Measurements from ENCODE around the gene THPO. TPM values are rescaled to one million over a fixed set of nuclear protein-coding genes. Genes with fewer than 3 reads are reported as not detected.
A peak's percentile ranks its signal among the peaks of the same experiment; 100 is the strongest.

Gene THPO
- total RNA-seq, 2 experiments from 2014 or later = not detected

DNA sequence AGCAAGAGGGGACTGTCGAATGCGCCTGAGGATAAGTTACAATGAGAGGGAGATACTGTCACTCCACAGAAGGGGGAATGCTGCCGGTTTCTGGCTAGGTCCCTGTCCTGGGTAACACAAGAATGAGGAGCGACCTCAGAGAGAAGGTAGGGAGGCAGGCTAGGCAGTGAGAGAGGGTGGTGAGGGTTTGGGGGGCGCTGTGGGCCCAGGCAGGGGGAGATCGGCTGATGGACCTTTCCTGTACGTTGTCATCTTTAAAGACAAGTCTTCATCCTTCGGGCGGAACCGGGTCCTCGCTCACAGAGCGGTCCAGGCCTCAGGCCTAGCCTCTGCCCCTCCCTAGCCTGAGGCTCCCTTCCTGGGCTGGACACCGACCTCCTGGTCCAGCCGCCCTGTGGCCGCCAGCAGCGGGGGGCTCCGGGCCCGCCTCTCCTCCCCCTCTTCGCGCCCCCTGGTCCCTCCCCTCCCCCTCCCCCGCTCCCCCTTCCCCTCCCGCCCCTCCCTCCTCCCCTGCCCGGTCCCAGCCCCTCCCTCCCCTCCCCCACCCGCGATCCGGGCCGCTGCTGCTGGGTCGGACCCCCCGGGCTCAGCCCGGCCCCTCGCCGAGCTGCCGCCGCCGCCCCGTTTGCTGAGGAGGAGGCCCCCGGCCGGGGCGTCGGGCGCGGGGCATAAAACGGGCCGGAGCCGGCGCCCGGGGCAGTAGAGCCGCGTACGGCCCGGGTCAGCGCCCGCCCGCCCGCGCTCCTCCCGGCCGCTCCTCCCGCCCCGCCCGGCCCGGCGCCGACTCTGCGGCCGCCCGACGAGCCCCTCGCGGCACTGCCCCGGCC, 1.6 kb upstream of the THPO start, which contains the start of gene CHRD:
Gene CHRD, plus strand, starts transcription at position 697 of the 827 bp plus-strand sequence. CDS start 265 bp downstream, outside the sequence.
- Mint-ChIP-seq H3K27me3 (peaks cover 65% of the 10 kb centered on the region), H3K9me3 (no peaks in the 10 kb centered on the region)
- no peak for DNase-seq

DNA sequence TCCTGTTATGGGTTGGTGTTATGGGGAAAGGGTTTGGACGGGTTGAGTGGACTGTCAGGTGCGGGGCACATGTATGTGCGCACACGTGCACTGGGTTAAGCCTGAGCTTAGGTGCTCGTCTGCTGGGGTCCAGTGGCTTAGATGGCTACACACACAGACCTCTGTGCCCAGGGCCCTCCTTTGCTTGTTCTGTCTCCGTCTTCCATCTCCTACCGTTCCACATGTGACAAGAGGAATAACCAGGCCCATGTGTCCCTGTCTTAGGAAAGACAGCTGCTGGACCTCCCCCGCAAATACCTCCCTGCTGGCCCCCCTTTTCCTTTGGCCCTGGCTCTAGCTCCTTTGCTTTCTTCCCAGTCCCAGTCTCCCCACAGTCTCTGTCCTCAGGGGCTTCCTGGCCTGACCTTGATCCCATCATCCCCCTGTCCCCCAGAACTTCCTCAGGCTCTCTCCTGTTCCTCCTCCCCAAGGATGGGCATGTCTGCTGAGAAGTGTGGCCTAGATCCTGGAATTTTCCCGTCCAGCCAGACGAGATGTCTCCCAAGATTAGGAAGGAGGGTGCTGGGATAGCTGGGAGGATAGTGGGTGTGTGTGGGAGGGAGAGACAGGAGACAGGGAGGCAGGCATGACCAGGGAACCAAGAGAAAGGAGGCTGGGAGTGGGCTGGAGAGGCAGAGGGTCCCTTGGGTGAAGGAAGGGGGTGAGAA, 797 bp upstream of the THPO start:
- H3K4me1 Mint-ChIP-seq = peaks cover 4% of the 10 kb centered on the region
- DNase-seq = no peak
- peaks cover 58% of the 10 kb centered on the region for H3K27me3 Mint-ChIP-seq
- H3K4me3 Mint-ChIP-seq = peak overlapping the region; percentile 60
- no peaks in the 10 kb centered on the region for H3K36me3 Mint-ChIP-seq
- no peaks in the 10 kb centered on the region for H3K9me3 Mint-ChIP-seq
- H3K27ac Mint-ChIP-seq = no peak overlapping the region

More for the DNA sequence above, 1.6 kb upstream of the THPO start, which contains the start of gene CHRD:
- peaks cover 4% of the 10 kb centered on the region for H3K4me1 Mint-ChIP-seq
- no peaks in the 10 kb centered on the region for H3K36me3 Mint-ChIP-seq
- H3K4me3 Mint-ChIP-seq = peak within 1 kb of the TSS; percentile 60
- H3K27ac Mint-ChIP-seq = no peak within 1 kb of the TSS

DNA sequence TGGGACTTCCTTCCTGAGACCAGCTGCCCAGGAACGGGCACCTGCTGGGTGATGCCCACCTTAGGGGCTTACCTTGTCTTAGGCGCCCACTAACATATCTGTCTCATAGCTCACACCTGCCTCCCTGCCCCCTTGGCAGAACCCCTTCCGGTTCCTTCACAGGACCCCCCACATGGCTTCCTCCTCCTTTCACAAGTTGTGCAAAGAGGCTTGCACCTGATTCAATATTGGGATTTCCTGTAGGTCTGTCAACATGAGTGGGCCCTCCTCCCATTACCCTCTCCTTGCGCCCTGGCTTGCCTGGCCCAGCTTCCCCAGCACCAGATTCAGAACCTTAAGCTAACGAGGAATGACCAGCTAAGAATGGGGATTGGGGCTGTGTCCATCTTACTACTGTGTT, 633 bp downstream of the THPO start:
- H3K4me3 Mint-ChIP-seq = no peak overlapping the region
- H3K9me3 Mint-ChIP-seq = no peaks in the 10 kb centered on the region
- DNase-seq = no peak
- peaks cover 4% of the 10 kb centered on the region for H3K4me1 Mint-ChIP-seq
- peaks cover 45% of the 10 kb centered on the region for H3K27me3 Mint-ChIP-seq
- H3K36me3 Mint-ChIP-seq = no peaks in the 10 kb centered on the region
- H3K27ac Mint-ChIP-seq = no peak overlapping the region

DNA sequence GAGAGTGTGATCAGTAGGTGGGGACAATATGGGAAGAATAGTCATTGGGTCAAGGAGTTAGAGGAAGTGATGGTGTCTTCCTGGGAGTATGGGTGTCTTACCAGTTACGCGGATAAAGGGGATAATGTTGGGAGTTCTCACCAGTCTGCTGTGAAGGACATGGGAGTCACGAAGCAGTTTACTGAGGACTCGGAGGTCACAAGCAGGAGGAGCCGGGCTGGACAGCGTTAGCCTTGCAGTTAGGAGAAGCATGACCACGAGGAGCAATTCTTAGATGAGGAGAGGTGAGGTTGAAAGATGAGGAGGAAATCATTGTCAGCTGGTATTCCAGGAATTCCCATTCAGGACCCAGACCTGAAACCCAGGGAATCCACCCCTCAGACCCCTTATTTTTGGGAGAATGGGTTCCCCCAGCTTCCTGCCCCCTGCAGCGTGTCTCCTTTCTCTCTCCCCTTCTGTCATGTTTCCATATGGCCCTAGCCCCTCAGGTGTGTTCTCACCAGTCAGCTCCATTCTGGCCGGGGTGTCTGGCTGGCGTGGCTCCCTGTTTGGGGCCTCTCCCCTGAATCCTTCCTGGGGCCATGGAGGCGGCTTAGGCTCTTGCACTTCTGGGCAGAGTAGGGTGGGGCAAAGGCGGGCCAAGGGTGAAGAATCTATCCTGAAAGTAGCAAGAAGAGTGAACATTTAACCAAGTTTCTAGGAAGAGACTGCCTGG, 2.1 kb downstream of the THPO start:
- Mint-ChIP-seq H3K4me1 (peaks cover 5% of the 10 kb centered on the region), H3K36me3 (no peaks in the 10 kb centered on the region), H3K27ac (no peak overlapping the region), H3K4me3 (no peak overlapping the region), H3K27me3 (peaks cover 31% of the 10 kb centered on the region), H3K9me3 (no peaks in the 10 kb centered on the region)
- DNase-seq = no peak

DNA sequence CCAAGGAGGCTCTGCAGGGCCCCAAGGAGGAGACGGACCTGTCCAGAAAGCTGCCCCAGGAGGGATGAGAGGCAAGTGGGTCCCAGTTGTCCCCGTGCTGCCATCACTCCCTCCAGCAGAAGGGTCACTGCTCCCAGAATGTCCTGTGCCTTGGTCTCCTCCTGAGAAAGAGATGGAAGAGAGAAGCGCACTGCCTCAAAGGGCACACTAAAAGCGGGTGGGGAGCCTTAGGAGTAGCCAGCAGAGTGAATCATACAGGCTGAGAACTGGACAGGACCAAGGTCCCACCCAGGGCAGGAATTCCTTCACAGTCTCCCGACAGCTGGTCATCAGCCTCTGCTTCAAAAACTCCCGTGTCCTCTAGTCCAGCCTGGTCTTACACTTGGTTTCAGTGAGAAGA, 4.6 kb downstream of the THPO start:
- H3K4me1 Mint-ChIP-seq = peaks cover 9% of the 10 kb centered on the region
- H3K4me3 Mint-ChIP-seq = no peak overlapping the region
- no peaks in the 10 kb centered on the region for H3K9me3 Mint-ChIP-seq
- peaks cover 8% of the 10 kb centered on the region for H3K36me3 Mint-ChIP-seq
- no peak overlapping the region for H3K27ac Mint-ChIP-seq
- no peak for DNase-seq
- peaks cover 16% of the 10 kb centered on the region for H3K27me3 Mint-ChIP-seq

DNA sequence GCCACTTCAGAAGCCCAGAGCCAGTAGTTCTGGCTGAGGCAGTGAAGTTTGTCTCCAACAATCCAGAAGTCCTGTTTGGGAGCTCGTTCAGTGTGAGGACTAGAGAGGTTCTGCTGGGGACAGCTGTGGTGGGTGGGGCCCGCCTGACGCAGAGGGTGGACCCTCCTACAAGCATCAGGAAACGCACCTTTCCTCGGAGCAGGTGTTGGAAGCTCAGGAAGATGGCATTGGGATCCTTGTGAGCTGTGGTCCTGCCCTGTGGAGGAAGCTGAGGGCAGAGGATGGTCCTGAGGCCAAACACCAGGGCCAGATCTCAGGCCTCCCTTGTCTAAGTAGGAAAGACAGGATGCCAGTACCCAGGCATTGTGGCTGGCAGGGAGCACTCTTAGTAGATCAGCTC, 5.1 kb downstream of the THPO start:
- H3K36me3 Mint-ChIP-seq = peaks cover 8% of the 10 kb centered on the region
- no peaks in the 10 kb centered on the region for H3K9me3 Mint-ChIP-seq
- no peak overlapping the region for H3K27ac Mint-ChIP-seq
- peaks cover 11% of the 10 kb centered on the region for H3K4me1 Mint-ChIP-seq
- no peak overlapping the region for H3K4me3 Mint-ChIP-seq
- DNase-seq = no peak
- H3K27me3 Mint-ChIP-seq = peaks cover 11% of the 10 kb centered on the region

DNA sequence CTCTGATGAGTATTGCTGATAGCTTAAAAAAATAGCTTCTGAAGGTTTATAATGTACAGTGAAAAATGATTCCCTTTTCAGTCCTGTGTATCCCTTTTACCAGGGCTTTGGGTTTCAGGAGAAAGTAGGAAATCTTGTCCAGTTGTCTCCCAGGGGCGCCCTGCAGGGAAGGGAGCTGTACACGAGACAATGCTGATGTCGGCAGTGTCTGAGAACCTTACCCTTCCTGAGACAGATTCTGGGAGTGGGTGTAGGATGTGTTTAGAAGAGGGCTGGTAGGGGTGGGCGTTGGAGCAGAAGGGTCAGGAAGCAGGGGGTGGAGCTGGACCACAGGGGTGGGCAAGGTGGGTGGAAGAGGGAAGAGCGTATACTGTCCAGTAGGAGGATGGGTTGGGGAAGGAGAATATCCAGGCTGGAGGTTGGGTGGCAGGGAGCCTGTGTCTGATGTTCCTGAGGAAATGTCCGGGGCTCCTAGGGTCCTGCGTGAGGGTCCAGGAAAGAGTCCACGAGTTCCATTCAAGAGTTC, 5.6 kb downstream of the THPO start:
- Mint-ChIP-seq H3K9me3 (no peaks in the 10 kb centered on the region), H3K4me1 (peaks cover 12% of the 10 kb centered on the region), H3K27me3 (peaks cover 5% of the 10 kb centered on the region), H3K4me3 (no peak overlapping the region), H3K36me3 (peaks cover 8% of the 10 kb centered on the region), H3K27ac (no peak overlapping the region)
- DNase-seq = no peak

DNA sequence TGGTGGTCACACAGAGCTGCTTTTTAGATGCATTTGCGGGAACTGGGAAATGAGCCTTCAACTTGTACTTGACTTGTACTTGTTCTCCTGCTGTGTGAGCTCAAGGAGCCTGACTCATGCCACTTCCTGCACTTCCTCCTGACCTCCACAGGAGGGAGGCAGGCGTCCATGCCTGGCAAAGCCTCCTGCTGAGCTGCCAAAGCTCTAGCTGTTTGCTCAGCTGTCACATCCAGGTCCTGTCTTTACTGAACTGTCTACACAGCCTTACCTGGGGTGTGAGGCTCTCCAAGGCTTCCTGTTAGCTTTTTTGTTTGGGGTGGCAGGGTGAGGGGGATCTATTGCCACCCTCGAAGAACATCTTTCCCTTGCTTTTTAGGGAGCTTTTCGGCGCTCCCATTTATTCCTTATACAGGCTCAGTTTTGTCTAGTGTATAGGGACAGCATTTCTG, 6.4 kb downstream of the THPO start:
- no peaks in the 10 kb centered on the region for H3K9me3 Mint-ChIP-seq
- no peak overlapping the region for H3K27ac Mint-ChIP-seq
- H3K27me3 Mint-ChIP-seq = peaks cover under 1% of the 10 kb centered on the region
- peak; percentile 66 for DNase-seq
- peaks cover 15% of the 10 kb centered on the region for H3K36me3 Mint-ChIP-seq
- H3K4me1 Mint-ChIP-seq = peaks cover 15% of the 10 kb centered on the region
- H3K4me3 Mint-ChIP-seq = no peak overlapping the region

DNA sequence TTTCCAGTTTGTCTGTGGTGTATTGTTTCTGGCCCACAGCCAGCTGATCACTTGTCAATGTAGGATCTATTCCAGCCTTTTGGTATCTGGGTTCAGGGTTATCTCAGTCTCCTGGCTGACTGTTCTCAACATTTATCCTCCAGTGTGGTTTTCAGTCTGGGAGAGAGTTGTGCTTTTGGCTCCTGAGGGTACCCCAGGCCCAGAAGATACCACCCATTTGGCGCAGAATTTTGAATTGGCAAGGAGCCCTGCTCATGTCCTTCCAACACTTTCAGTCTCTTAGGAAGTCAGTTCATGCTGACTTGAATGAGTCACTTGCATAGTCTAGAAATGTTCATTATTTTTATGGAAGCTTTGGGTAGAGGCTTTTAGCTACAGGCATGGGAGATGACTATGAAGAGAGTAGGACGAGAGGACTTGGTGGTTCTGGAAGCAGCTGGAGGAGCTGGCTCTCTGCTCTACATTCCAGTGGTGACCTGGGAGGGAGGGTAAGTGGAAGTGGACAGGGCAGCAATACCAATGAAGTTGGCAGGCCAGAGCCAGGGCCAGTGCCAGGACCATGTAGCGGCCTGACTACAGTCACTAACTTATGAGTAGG, 9.3 kb downstream of the THPO start:
- DNase-seq = no peak
- H3K27me3 Mint-ChIP-seq = no peaks in the 10 kb centered on the region

DNA sequence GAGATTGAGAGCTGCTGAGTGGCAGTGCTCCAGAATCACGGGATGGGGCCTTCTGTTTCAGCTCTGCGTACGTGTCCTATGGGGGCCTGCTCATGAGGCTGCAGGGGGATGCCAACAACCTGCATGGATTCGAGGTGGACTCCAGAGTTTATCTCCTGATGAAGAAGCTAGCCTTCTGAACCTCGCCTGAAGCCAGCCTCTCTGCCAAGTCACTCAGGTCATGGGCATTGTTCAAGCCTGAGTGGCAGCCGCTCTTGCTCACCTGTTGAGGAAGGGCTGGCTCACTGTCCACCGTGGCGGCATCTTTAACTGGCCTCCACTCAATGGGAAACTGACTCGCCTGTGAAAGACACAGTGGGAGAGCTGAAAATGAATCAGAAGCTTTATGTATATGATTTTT, 9.9 kb downstream of the THPO start:
- DNase-seq = no peak
- Mint-ChIP-seq H3K4me3 (no peak overlapping the region), H3K4me1 (peaks cover 34% of the 10 kb centered on the region), H3K27ac (no peak overlapping the region), H3K27me3 (peaks cover 3% of the 10 kb centered on the region), H3K36me3 (peaks cover 41% of the 10 kb centered on the region), H3K9me3 (no peaks in the 10 kb centered on the region)

More for the DNA sequence above, 9.3 kb downstream of the THPO start:
- no peak overlapping the region for H3K27ac Mint-ChIP-seq
- H3K9me3 Mint-ChIP-seq = no peaks in the 10 kb centered on the region
- H3K4me3 Mint-ChIP-seq = no peak overlapping the region
- peaks cover 35% of the 10 kb centered on the region for H3K36me3 Mint-ChIP-seq
- peaks cover 32% of the 10 kb centered on the region for H3K4me1 Mint-ChIP-seq

DNA sequence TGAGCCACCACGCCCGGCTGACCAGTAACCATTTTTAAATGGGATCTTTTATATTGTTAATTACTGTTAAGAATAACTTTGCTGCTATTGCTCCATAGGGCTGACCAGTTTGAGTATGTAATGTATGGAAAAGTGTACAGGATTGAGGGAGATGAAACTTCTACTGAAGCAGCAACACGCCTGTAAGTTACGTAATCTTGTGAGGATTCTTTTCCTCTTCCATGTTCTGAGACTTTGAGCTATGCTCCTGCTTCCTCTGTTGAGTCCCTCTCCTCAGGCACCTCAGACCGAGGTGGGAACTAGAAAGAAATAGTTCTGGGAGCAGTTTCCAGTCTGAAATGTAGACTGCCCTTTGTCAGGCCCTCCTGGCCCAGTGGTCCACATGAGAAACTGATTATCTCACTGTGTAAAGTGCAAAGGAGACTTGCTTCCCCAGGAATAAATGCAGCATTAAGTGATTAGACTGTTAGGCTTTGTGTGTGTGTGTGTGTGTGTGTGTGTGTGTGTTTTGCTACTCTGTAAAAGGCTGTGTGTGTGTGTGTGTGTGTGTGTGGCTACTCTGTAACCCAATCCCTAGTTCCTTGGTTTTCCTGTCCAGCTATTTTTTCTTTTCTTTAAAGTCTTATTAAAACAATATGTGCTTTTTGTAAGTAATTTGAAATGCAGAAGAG, 11.3 kb downstream of the THPO start:
- Mint-ChIP-seq H3K9me3 (no peaks in the 10 kb centered on the region), H3K27ac (peak overlapping the region; percentile 74), H3K4me1 (peaks cover 34% of the 10 kb centered on the region), H3K27me3 (peaks cover 4% of the 10 kb centered on the region), H3K4me3 (no peak overlapping the region), H3K36me3 (peaks cover 41% of the 10 kb centered on the region)
- no peak for DNase-seq

DNA sequence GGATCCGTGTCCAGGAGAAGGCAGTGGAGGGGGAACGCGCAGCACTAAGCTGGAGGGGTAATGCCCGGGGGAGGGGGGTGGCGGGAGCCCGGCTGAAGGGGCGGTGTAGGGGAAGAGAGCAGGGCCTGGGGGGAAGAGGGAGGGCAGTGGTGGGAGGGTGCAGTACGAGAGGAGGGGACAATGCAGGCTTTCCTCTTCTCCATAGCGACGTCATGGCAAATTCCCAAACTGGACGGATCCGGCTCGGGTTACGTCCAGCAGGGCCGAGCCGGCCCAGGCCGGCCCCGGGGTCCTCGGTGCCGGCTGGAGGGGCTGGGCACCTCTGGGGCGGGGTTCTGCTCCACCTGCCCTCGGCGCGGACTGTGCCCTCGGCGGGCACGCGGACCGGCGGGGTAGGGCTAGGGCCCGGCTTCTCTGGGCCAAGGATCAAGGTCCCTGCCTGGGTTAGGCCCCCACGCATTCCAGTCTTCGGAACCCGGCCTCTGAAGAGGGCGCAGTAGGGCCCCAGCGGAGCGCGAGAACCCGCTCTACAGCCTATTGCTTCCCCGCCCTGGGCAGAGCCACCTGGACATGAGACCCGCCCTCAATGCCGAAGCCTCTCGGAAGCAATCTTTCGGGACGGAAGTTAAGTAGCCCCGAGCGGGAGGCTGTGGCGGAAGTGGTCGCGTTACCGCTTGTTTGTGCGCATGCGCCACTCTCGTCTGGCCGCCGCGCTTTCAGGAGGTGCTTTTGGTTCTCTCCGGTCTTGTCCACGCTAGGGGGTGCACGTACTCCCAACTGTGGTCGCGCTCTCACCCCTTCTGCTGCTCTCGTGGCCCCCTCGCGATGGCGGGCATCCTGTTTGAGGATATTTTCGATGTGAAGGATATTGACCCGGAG, 15.1 kb downstream of the THPO start:
- Mint-ChIP-seq H3K4me3 (peak overlapping the region; percentile 96), H3K9me3 (no peaks in the 10 kb centered on the region), H3K4me1 (peaks cover 33% of the 10 kb centered on the region), H3K36me3 (peaks cover 33% of the 10 kb centered on the region), H3K27me3 (peaks cover 4% of the 10 kb centered on the region), H3K27ac (peak overlapping the region; percentile 97)
- DNase-seq = peak; percentile 96

DNA sequence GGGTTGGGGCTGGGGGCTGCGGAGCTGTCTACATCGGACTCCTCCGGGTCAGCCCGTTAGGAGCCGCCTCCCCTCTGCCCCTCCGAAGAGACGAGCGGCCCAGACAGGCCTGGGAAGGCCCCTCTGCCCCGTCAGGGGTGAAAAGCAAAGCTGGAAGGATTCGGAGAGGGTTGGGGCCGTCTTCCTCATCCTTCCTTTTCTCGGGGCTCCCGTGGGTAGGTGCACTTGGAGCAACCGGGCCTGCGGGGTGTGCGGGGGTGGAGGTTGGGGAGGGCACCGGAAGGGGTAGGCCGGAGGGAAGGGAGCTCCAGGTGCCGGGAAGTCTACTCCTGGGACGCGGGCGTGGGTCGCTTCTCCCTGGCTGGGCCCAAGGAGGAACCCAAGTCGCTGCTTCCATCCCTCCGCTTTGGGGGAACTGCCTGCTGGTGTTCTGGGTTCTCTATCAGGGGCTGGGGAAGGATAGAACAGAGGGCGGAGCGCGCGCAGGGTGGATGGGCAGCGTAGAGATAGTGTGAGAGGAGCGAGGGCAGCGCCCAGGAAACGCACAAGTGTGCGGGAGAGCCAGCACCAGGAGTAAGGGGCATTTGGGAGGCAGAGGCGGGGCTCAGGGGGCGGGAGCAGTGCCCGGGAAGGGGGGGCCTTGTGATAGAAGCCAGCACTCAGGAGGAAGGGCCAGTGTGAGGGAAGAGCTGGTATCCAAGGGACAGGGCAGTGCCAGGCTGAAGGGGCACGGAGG, 15.9 kb downstream of the THPO start:
- peaks cover 4% of the 10 kb centered on the region for H3K27me3 Mint-ChIP-seq
- H3K27ac Mint-ChIP-seq = peak overlapping the region; percentile 92
- DNase-seq = peak; percentile 64
- peak overlapping the region; percentile 96 for H3K4me3 Mint-ChIP-seq
- peaks cover 31% of the 10 kb centered on the region for H3K4me1 Mint-ChIP-seq
- H3K9me3 Mint-ChIP-seq = no peaks in the 10 kb centered on the region
- peaks cover 31% of the 10 kb centered on the region for H3K36me3 Mint-ChIP-seq

Measured in activated naive CD8-positive, alpha-beta T cell treated with anti-CD3 and anti-CD28 coated beads for 36 hours (primary cell).